DND-41 (cell line): ENCODE data around the gene ADIPOR1.

Experiments
- ATAC-seq: fragments of 200-7000 bp; cut with Tn5 transposase; 3 replicates; pipeline ENCODE4 v1.9.1; 2021; ENCODE audit warnings: low read depth; ENCODE audit not compliant: insufficient read depth
- DNase-seq: peaks from one replicate; pipeline ENCODE4 v3.0.0-alpha.2; 2020
- H2AFZ ChIP-seq: 2 replicates; pipeline ENCODE4 v1.6.0; 2012; ENCODE audit warnings: low read depth, low read length
- H3K27ac ChIP-seq: 2 replicates; pipeline ENCODE4 v1.5.1; 2012; ENCODE audit warnings: low read length, inconsistent platforms
- H3K27me3 ChIP-seq: fragments of 200-600 bp; sonication (generic); 2 replicates; pipeline ENCODE4 v1.6.0; 2012; ENCODE audit warnings: low read length, mild to moderate bottlenecking, inconsistent platforms; ENCODE audit not compliant: insufficient read depth, poor library complexity
- H3K36me3 ChIP-seq: 2 replicates; pipeline ENCODE4 v1.5.1; 2012; ENCODE audit warnings: low read length, inconsistent platforms; ENCODE audit not compliant: insufficient read depth
- H3K4me1 ChIP-seq: 2 replicates; pipeline ENCODE4 v1.5.1; 2012; ENCODE audit warnings: mild to moderate bottlenecking, low read length; ENCODE audit not compliant: insufficient read depth
- H3K4me2 ChIP-seq: 2 replicates; pipeline ENCODE4 v1.6.0; 2012; ENCODE audit warnings: mild to moderate bottlenecking, moderate library complexity, low read length, inconsistent platforms; ENCODE audit not compliant: insufficient read depth
- H3K4me3 ChIP-seq, 2 experiments: fragments of 200-600 bp in 1 of 2; shearing (Covaris generic) in 1 of 2; 2 replicates each; pipeline ENCODE4 v1.5.1; 2012 to 2016; ENCODE audit warnings: inconsistent platforms in 2 of 2, low read length in 2 of 2, mild to moderate bottlenecking in 2 of 2, low read depth in 1 of 2, moderate library complexity in 1 of 2
- H3K79me2 ChIP-seq: 2 replicates; pipeline ENCODE4 v1.6.0; 2012; ENCODE audit warnings: low read length, inconsistent platforms; ENCODE audit not compliant: insufficient read depth
- H3K9ac ChIP-seq: 2 replicates; pipeline ENCODE4 v1.6.0; 2012; ENCODE audit warnings: low read depth, mild to moderate bottlenecking, inconsistent platforms, low read length, moderate library complexity
- H3K9me3 ChIP-seq: 2 replicates; pipeline ENCODE4 v1.5.1; 2012; ENCODE audit warnings: low read length, moderate library complexity, mild to moderate bottlenecking, inconsistent platforms; ENCODE audit not compliant: insufficient read depth, severe bottlenecking
- H4K20me1 ChIP-seq: 2 replicates; pipeline ENCODE4 v1.6.0; 2012; ENCODE audit warnings: low read length; ENCODE audit not compliant: insufficient read depth
- EZH2 ChIP-seq: IDR thresholded peaks from 3 replicates; pipeline ENCODE4 v1.6.1; 2012; ENCODE audit warnings: borderline replicate concordance, low read depth, mild to moderate bottlenecking, moderate library complexity, low read length, inconsistent platforms; ENCODE audit not compliant: severe bottlenecking
- TF ChIP-seq, protein P1 (sequence below): IDR thresholded peaks from 2 replicates; pipeline ENCODE4 v1.5.1; 2012; ENCODE audit warnings: borderline replicate concordance, low read length, moderate library complexity, mild to moderate bottlenecking; ENCODE audit not compliant: poor library complexity, severe bottlenecking; ENCODE audit errors: extremely low read depth

Gene ADIPOR1

DNA sequence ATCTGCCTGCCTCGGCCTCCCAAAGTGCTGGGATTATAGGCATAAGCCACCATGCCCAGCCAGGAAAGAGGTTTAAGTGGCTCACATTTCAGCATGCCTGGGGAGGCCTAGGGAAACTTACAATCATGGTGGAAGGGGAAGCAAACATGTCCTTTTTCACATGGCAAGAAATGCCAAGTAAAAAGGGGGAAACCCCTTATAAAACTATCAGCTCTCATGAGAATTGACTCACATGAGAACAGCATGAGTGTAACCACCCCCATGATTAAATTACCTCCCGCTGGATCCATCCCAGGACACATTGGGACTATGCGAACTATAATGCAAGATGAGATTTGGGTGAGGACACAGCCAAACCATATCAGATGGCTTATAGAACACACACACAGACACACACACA, 22.3 kb downstream of the ADIPOR1 start:
- no peak overlapping the region for H2AFZ ChIP-seq
- H3K27ac ChIP-seq: no peak overlapping the region
- ATAC-seq (no peak), DNase-seq (no peak)
- no peaks in the 10 kb centered on the region for H3K27me3 ChIP-seq
- peaks cover 8% of the 10 kb centered on the region; the same call in 1 of the 2 replicates for H3K36me3 ChIP-seq
- H3K9me3 ChIP-seq: no peaks in the 10 kb centered on the region
- no peak overlapping the region for H3K9ac ChIP-seq
- no peak overlapping the region for H3K4me2 ChIP-seq
- TF ChIP-seq, protein P1, sequence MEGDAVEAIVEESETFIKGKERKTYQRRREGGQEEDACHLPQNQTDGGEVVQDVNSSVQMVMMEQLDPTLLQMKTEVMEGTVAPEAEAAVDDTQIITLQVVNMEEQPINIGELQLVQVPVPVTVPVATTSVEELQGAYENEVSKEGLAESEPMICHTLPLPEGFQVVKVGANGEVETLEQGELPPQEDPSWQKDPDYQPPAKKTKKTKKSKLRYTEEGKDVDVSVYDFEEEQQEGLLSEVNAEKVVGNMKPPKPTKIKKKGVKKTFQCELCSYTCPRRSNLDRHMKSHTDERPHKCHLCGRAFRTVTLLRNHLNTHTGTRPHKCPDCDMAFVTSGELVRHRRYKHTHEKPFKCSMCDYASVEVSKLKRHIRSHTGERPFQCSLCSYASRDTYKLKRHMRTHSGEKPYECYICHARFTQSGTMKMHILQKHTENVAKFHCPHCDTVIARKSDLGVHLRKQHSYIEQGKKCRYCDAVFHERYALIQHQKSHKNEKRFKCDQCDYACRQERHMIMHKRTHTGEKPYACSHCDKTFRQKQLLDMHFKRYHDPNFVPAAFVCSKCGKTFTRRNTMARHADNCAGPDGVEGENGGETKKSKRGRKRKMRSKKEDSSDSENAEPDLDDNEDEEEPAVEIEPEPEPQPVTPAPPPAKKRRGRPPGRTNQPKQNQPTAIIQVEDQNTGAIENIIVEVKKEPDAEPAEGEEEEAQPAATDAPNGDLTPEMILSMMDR: no peak
- no peak for TF ChIP-seq EZH2
- H3K4me3 ChIP-seq: no peak overlapping the region
- no peaks in the 10 kb centered on the region for H3K79me2 ChIP-seq
- H3K4me1 ChIP-seq: no peaks in the 10 kb centered on the region
- H4K20me1 ChIP-seq: no peaks in the 10 kb centered on the region

DNA sequence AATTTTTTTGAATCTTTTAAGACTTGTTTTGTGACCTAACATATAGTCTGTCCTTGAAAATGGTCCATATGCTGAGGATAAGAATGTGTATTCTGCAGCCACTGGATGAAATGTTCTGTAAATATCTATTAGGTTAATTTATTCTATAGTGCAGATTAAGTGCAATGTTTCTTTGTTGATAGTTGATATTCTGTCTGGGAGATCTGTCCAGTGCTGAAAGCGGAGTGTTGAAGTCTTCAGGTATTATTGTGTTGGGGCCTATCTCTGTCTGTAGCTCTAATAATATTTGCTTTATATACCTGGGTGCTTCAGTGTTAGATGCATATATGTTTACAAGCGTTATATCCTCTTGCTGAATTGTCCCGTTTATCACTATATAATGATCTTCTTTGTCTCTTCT, 23.4 kb downstream of the ADIPOR1 start:
- H2AFZ ChIP-seq: no peak overlapping the region
- no peak overlapping the region for H3K4me3 ChIP-seq
- TF ChIP-seq EZH2: no peak
- TF ChIP-seq, protein P1: no peak
- H3K27me3 ChIP-seq: no peaks in the 10 kb centered on the region
- no peaks in the 10 kb centered on the region for H3K9me3 ChIP-seq
- H3K4me1 ChIP-seq: no peaks in the 10 kb centered on the region
- H3K36me3 ChIP-seq: no peaks in the 10 kb centered on the region
- H4K20me1 ChIP-seq: no peaks in the 10 kb centered on the region
- H3K27ac ChIP-seq: no peak overlapping the region
- H3K79me2 ChIP-seq: no peaks in the 10 kb centered on the region
- no peak for DNase-seq
- H3K4me2 ChIP-seq: no peak overlapping the region
- ATAC-seq: no peak
- no peak overlapping the region for H3K9ac ChIP-seq

DNA sequence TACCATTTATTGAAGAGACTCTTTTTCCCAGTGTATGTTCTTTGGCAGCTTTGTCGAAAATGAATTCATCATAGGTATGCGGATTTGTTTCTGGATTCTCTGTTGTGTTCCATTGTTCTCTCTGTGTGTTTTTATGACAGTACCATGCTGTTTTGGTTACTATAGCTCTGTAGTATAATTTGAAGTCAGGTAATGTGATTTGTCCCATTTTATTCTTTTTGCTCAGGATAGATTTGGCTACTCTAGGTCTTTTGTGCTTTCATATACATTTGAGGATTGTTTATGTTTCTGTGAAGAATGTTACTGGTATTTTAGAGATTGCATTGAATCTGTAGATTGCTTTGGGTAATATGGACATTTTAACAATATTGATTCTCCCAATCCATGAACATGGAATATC, 25.6 kb downstream of the ADIPOR1 start:
- Histone ChIP-seq H2AFZ (no peak overlapping the region), H3K9ac (no peak overlapping the region), H3K4me2 (no peak overlapping the region), H3K9me3 (no peaks in the 10 kb centered on the region), H3K79me2 (no peaks in the 10 kb centered on the region), H3K36me3 (no peaks in the 10 kb centered on the region), H3K27me3 (no peaks in the 10 kb centered on the region), H3K4me3 (no peak overlapping the region), H3K27ac (no peak overlapping the region), H3K4me1 (peaks cover 4% of the 10 kb centered on the region), H4K20me1 (no peaks in the 10 kb centered on the region)
- DNase-seq (no peak), ATAC-seq (no peak)
- TF ChIP-seq, protein P1: no peak
- no peak for TF ChIP-seq EZH2
